LNCAP (cell line): ENCODE results near the gene KCND3.

Experiments used
- CTCF ChIP-seq: fragments of 450-650 bp; IDR thresholded peaks from 2 replicates; pipeline ENCODE4 v1.5.1; 2017; ENCODE audit warnings: mild to moderate bottlenecking

Gene KCND3

GRCh38 chr1:111736548-111737215, 252.8 kb downstream of the KCND3 start:
- no peak for TF ChIP-seq CTCF

DNA sequence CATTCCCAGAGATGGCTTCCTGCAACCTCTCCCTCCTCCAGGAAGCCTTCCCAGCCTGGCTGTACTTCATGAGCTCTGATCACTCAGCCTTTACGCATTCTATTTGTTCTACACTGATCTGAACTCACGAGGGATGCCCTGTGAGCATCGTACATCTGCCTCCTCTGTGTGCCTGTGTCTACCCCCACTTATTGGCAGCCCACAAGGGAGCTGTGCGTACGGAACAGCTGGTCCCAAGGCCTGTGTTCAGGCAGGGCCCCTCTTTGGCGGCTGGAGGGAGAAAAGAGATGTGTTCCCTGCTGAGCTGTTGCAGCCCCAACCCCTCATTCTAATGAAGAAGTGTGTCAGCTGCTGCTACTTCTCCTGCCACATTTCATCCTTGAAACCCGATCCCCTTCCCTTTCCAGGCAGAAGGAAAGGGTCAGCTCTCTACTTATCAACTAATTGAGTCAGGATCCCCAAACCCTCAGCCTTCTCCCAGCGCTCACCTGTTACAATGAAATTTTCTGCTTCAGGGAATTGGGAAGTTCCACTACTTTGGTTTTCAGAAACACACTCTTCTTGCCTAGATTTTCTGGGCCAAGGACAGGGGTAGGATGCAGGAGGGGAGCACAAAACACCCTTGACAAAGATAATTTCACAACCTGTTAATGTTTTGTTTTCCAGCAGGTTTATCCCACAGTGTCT, 253.5 kb downstream of the KCND3 start:
- TF ChIP-seq CTCF: no peak

- TF ChIP-seq CTCF: no peak
Observed at GRCh38 chr1:111735321-111735720, 254.1 kb downstream of the KCND3 start.

DNA sequence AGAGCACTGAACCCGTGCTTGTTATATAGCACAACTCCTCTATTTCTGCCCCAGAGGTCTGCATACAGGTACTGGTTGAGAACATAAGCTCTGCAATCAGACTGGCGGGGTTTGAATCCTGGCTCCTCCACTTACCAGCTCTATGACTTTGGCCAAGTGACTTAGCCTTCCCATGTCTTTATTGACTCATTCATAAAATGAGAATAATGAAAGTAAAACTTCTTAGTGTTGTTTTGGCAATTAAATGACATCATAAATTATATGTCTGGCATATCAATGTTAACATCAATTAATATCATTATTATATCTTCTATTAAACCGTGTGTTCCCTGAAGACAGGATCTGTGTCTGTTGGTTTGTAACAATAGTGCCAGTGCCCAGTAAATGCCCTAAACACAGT, 254.6 kb downstream of the KCND3 start:
- TF ChIP-seq CTCF: no peak

- no peak for TF ChIP-seq CTCF
Observed at GRCh38 chr1:111734426-111734825, 255.0 kb downstream of the KCND3 start.

DNA sequence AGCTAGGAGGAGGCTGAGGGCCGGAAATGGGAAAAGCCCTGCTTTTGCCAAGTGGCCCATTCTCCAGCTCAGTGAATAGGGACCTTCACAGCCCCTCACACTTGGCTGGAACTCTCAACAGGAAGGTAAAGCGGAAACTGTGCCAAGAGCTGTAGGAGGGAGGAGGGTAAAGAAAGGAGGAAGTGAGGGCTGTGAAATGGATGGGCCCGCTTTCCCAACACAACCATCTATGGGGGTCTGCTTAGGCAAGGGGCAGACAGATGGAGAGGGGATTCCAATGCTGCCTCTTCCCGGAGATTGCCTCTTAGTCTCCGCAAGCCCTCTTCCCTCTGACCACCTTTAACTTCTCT, 255.5 kb downstream of the KCND3 start:
- TF ChIP-seq CTCF: no peak

GRCh38 chr1:111733183-111733991, 256.1 kb downstream of the KCND3 start:
- TF ChIP-seq CTCF: no peak
